A549 treated with AZD9567 at 1 μM for 4 hours (cell line): ENCODE measurements around the gene CRISPLD2. TPM values are rescaled to one million over a fixed set of nuclear protein-coding genes. Genes with fewer than 3 reads are reported as not detected.

Experiments used
- total RNA-seq: library from RNA; stranded (reverse); fragments of 200-300 nt; extraction: Qiagen RNA extraction; gene quantifications from 5 replicates; pipeline ENCODE4 v1.2.3, GENCODE V29; 2022; ENCODE audit not compliant: insufficient read depth

The CRISPLD2 gene
- 2.8 to 4.8 TPM (median 3.4 TPM) in 5 replicates for total RNA-seq

GRCh38 chr16:84819644-84820304 is at the start of gene CRISPLD2:
TSS of gene CRISPLD2 (plus strand) at chr16:84819985. CDS start at chr16:84838496, 18,511 bp downstream.

Other genes starting within 250 kb of the CRISPLD2 start
- 413 to 553 TPM (median 475 TPM) in 5 replicates for gene COTL1, start 201.9 kb upstream of the CRISPLD2 start, total RNA-seq
- gene KLHL36, start 171.5 kb upstream of the CRISPLD2 start, total RNA-seq: 16.7 to 24.4 TPM (median 23.0 TPM) in 5 replicates
- 70.3 to 86.4 TPM (median 81.9 TPM) in 5 replicates for gene USP10, start 120.0 kb upstream of the CRISPLD2 start, total RNA-seq
- 67.5 to 76.0 TPM (median 69.4 TPM) in 5 replicates for gene ZDHHC7, start 191.6 kb downstream of the CRISPLD2 start, total RNA-seq
- 2.0 to 3.6 TPM (median 2.2 TPM) in 5 replicates for gene KIAA0513, start 207.8 kb downstream of the CRISPLD2 start, total RNA-seq